Measurements from ENCODE around the gene UNG. TPM values are rescaled to one million over a fixed set of nuclear protein-coding genes. Genes with fewer than 3 reads are reported as not detected.

The UNG gene
- total RNA-seq: 25.4 TPM

DNA sequence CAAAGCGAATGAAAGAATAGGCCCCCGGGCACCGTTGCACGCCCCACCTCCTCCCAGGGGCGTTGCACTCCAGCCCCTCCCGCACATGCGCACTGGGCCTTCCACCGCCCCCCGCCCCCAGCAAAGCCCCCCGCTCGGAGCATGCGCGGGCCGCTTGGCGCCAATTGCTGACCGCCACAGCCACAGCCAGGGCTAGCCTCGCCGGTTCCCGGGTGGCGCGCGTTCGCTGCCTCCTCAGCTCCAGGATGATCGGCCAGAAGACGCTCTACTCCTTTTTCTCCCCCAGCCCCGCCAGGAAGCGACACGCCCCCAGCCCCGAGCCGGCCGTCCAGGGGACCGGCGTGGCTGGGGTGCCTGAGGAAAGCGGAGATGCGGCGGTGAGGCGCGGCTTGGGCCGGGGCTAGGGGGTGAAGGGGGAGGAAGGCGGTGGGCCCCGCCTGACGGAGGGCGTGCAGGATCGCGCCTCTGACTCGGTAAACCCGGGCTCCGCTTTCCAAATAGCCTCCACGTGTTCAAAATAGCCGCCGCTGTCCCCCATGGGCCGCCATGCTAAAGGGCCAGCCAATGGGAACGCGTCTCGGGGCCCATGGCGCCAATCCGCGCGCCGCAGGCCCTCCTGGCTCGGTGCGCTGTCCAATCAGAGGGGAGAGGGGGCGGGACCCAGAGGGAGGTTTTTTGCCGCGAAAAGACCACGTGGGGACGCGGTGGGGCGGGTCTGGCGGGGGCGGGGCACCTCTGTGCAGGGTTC, at the start of gene UNG:
Gene UNG, plus strand, starts transcription at position 163 of the 748 bp plus-strand sequence. Its CDS starts 83 bp downstream, at position 246.

DNA sequence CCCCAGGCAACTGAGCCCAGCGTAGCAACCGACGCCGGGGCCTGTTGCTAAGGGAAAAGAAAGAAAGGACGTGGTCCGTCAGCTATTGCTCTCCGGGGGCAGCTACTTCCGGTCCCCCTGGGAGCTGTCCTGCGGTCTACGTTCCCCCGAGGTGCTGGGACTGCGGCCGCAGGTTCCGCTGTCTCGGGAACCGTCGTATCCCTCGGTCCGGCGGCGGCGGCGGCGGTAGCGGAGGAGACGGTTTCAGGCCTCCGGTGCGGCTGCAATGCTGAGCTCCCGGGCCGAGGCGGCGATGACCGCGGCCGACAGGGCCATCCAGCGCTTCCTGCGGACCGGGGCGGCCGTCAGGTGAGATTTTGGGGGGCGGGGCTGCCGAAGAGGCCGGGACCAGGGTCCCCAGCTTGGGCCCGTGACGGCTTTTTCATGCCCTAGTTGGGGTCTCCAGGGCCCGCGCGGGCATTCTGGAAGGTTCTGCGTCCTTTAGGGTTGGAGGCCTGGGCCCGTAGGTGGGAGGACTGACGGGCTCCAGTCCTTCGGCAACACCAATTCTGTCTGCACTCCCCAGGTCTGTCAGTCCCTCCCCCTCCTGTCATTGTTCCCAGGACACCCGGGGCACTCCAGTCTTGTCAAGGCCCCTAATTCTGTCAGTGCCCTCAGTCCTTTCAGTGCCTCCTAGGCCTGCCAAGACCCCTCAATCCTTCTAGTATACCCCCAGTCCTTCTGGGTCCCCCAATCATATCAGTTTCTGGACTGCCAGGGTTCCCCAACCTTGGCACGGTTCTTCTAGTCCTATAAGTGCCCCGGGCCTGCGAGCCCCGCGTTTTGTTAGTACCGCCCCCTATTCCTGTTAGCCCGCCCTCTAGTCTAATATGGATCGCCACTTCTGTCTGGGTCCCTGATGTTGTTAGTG, 44.7 kb upstream of the UNG start, which contains the start of gene USP30:
Gene USP30, plus strand, starts transcription at position 163 of the 910 bp plus-strand sequence. Its CDS starts 103 bp downstream, at position 266.

DNA sequence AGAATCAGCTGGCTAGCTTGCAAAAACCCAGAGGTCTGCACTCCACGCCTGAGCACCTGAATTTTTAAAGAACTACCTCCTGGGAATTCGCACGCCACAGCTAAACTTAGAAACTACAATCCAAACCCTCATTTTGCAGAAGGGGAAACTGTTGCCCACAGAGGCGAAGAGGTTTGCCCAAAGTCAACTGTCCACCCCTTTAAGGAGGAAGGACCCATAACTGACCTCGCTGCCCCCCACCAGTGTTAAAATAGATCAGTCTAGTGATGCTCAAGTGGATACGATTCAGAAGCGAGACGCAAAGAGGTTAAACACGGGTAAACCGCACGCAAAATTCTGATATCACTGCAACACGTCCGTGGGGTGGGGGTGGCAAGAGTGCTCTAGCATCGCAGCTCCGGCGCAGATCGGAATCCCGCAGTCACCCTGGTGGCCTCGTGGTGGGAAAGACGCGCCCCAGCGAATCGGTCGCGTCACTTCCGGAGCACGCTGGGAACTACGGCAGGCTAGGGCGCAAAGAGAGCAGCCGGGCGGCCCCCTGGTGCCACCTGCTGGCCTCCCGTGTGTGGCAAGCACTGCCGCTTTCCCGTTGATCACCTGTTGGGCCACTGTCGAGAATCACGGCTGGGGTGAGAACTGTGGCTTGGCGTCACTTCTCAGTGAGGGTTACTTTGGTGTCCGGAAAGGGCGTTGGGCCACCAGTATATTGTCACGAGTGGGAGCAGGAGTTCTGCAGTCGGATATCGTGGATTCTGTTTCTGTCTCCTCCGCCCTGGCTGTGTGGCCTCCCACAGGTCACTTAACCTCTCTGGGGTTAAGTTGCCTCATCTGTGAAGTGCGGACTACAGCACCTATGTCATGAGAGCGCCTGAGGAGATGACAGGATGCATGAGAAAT, 4.1 kb upstream of the UNG start, which contains the start of gene ALKBH2:
Gene ALKBH2, minus strand, starts transcription at position 451 of the 897 bp plus-strand sequence. CDS start 686 bp downstream, outside the sequence.

DNA sequence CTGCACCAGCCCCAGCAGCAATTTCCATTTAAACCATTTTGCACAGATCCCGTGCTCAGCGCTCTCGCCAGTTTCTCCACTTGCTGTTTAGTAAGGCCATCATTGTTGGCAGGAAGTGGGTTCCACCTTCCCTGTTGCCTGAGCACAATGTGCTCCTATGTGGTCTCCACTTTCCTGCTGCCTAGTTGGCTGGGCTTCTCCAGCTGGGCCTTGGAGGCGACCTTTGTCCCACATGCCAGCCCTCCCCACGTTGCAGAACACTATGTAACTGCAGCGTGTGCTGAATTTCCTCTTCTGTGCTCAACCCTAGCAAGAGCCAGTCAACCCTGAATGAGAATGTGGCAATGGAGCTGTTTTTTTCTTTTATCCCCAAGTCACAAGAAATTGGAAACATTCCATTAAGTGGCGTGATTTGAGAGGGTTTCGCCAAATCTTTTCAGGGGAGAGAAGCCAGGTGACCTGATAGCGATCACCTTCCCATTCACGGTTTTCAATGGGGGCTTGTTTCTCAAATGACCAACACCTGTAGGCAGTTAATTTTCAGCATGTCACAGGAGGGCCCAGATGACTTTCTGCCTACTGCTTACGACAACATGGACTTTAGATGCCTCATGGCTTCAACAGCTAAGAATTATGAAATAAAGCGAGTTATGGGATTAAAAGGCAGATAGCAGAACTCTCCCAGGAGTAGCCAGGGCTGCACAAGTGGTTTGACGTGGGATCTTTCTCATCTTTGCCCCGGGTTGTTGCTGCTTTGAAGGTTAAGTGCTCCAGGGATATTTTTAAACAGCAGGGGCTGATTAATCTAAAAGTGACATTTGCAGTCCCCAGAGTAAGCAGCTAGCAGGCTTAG, 18.6 kb downstream of the UNG start, which contains the start of gene ACACB:
Gene ACACB, plus strand, starts transcription at position 830 of the 853 bp plus-strand sequence. CDS start 22,819 bp downstream, outside the sequence.

Small RNA genes within 50 kb of the gene (small RNA-seq; reads per million reads assigned to genes)
- gene RNA5SP372 (ENCODE audit: low replicate concordance): 0.15 reads per million

Other genes starting within 250 kb of the UNG start
- 10.6 TPM for gene SSH1, start 240.0 kb upstream of the UNG start, total RNA-seq
- not detected for gene DAO, start 217.5 kb upstream of the UNG start, total RNA-seq
- 45.1 TPM for gene SVOP, start 76.5 kb upstream of the UNG start, total RNA-seq
- 28.8 TPM for gene USP30, start 45.0 kb upstream of the UNG start, total RNA-seq
- 21.6 TPM for gene ALKBH2, start 4.1 kb upstream of the UNG start, total RNA-seq
- gene ACACB, start 19.0 kb downstream of the UNG start, total RNA-seq: 9.7 TPM
- gene FOXN4, start 211.7 kb downstream of the UNG start, total RNA-seq: 0.94 TPM